VCaP (cell line): ENCODE results near the gene NSUN2.

Experiments
- H3K27ac ChIP-seq: fragments of 450-650 bp; 2 replicates; pipeline ENCODE4 v1.5.1; 2017
- TF ChIP-seq, protein P1 (sequence below): fragments of 450-650 bp; conservative IDR thresholded peaks from 2 replicates; pipeline ENCODE4 v1.5.1; 2017; ENCODE audit warnings: mild to moderate bottlenecking, moderate library complexity

The NSUN2 gene

DNA sequence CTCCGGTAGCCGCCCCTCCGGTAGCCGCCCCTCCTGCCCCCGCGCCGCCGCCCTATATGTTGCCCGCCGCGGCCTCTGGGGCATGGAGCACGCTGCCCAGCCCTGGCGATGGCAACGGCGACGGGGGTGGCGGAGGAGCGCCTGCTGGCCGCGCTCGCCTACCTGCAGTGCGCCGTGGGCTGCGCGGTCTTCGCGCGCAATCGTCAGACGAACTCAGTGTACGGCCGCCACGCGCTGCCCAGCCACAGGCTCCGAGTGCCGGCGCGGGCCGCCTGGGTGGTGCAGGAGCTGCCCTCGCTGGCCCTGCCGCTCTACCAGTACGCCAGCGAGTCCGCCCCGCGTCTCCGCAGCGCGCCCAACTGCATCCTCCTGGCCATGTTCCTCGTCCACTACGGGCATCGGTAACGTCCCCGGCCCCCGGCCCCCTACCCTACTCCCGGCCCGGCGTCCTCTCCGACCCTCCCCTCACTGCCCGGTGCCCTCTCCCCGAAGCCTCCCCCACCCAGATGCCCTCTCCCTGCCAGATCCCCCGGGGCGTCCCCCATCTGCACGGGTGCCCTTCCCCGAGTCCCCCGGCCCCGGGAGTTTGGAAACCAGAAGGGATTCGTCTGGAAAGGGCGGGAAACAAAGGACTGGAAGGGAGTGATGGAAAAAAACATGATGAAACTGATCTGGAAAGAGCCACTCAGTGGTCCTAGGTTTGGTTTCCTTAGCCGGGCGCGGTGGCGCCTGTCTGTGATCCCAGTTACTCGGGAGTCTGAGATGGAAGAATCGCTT lies 813 bp upstream of the NSUN2 start:
- H3K27ac ChIP-seq, result peak overlapping the region; percentile 99
- TF ChIP-seq, protein P1, sequence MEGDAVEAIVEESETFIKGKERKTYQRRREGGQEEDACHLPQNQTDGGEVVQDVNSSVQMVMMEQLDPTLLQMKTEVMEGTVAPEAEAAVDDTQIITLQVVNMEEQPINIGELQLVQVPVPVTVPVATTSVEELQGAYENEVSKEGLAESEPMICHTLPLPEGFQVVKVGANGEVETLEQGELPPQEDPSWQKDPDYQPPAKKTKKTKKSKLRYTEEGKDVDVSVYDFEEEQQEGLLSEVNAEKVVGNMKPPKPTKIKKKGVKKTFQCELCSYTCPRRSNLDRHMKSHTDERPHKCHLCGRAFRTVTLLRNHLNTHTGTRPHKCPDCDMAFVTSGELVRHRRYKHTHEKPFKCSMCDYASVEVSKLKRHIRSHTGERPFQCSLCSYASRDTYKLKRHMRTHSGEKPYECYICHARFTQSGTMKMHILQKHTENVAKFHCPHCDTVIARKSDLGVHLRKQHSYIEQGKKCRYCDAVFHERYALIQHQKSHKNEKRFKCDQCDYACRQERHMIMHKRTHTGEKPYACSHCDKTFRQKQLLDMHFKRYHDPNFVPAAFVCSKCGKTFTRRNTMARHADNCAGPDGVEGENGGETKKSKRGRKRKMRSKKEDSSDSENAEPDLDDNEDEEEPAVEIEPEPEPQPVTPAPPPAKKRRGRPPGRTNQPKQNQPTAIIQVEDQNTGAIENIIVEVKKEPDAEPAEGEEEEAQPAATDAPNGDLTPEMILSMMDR, result 0 out of 2 replicates have a peak, but pooled peaks have one; percentile 14

DNA sequence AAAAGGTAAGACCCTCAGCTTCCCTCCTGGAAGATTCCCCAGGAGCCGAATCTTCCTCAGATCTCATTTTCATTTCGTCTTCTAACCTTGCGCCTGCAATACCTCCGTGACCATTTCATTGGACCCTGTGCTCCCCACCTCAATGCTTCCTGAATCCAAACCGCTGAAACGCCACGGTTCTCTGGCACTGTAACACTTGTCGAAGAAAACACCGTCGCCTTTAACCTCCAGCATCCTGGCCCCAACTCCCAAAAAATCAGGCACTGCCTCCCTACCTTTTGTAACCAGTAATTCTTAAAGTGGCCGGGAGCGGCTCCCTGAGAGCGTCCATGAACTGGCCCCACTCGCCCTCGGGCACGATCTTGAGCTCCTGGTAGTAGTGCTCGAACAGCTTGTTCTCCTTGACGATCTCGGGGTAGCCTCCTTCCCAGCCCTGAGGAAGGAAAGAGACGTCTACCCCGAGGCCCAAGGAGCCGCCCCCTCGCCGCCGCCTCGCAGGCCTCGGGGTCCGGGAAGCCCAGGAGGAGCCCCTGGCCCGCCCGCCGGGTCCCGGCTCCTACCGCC lies 438 bp downstream of the NSUN2 start:
- H3K27ac ChIP-seq, result peak overlapping the region; percentile 99
- TF ChIP-seq, protein P1, result peak; percentile 23

- TF ChIP-seq, protein P1, result no peak
- H3K27ac ChIP-seq, result no peak overlapping the region
Observed at GRCh38 chr5:6631441-6631840, 1.4 kb downstream of the NSUN2 start.

DNA sequence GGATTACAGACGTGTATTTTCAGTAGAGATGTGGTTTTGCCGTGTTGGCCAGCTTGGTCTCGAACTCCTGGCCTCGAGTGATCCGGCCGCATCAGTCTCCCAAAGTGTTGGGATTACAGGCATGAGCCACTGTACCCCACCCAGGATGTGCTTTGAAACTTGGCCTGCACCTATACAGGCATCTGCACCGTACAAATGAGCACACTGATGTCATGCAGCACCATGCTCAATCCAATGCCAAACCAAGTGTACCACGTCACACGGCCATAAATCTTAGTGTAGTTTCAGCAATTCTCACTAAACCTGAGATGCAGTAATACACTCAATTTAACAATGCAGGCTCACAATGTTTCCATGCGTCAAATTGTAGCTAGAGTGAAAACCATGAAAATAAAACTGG lies 6.3 kb downstream of the NSUN2 start:
- H3K27ac ChIP-seq, result no peak overlapping the region
- TF ChIP-seq, protein P1, result no peak

DNA sequence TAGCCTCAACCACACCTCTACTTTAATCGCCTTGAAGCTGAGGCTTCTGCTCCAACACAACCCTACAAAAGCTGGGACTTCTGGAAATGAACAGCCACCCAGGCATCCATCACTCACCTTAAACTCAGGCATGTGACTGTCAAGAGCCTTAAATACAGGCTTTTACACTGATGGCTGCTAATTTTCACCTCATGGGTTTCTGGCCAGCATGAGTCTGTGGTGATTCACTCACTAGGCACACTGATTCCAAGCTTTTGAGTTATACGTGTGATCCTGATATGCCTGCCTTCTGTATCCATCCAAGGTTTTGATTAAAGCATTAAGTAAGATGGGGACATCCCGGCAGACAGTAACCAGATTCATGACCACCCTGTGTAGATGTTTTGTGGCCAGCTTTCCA lies 8.9 kb downstream of the NSUN2 start:
- H3K27ac ChIP-seq, result no peak overlapping the region
- TF ChIP-seq, protein P1, result no peak

DNA sequence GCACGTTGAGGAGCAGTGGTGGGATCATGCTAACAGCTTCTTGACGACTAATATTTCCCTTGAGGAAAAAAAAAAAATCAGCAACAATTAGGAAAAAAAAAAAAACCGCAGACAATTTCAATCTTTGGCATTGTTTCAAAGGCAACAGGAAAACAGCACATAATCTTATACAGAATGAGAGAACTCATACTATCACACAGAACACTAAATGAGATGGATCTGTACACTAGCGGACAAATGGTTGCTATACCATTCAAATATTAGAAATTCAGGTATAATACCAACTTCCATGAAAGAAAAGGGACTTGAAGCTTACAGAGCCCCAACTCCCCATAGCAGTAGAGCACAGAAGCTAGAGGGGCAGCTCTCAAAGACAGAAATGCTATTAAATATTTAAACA lies 9.6 kb downstream of the NSUN2 start:
- TF ChIP-seq, protein P1, result no peak
- no peak overlapping the region for H3K27ac ChIP-seq

GRCh38 chr5:6616632-6617031 lies 16.2 kb downstream of the NSUN2 start:
- no peak overlapping the region for H3K27ac ChIP-seq
- TF ChIP-seq, protein P1, result no peak
